Spinal cord (tissue), 10 donors: ENCODE results near the gene ESR1. TPM values are rescaled to one million over a fixed set of nuclear protein-coding genes. Genes with fewer than 3 reads are reported as not detected.
"Not testable (repeated sequence)": the region's sequence is repeated elsewhere in the genome, so short reads cannot be mapped to it uniquely, and the experiment has no call there.

ENCODE experiments used
- DNase-seq, 6 donors: peaks; one replicate each; pipeline versions ENCODE4 v3.0.0 to v3.0.0-alpha.2; 2013 to 2015; ENCODE audit warnings: low spot score in 6 of 6, low read depth in 4 of 6
- H3K27ac ChIP-seq: one replicate; pipeline ENCODE4 v1.5.1; 2013; ENCODE audit warnings: low read depth, low read length, control low read depth
- H3K27me3 ChIP-seq: one replicate; pipeline ENCODE4 v1.6.1; 2013; ENCODE audit warnings: low read length; ENCODE audit not compliant: control insufficient read depth, insufficient read depth
- H3K36me3 ChIP-seq: one replicate; pipeline ENCODE4 v1.6.1; 2013; ENCODE audit warnings: low read length; ENCODE audit not compliant: control insufficient read depth, insufficient read depth
- H3K4me1 ChIP-seq: one replicate; pipeline ENCODE4 v1.6.1; 2013; ENCODE audit warnings: low read length; ENCODE audit not compliant: control insufficient read depth, insufficient read depth
- H3K4me3 ChIP-seq: one replicate; pipeline ENCODE4 v1.5.1; 2013; ENCODE audit warnings: low read depth, low read length, control low read depth
- H3K9me3 ChIP-seq: one replicate; pipeline ENCODE4 v1.6.1; 2013; ENCODE audit warnings: low read length; ENCODE audit not compliant: control insufficient read depth, insufficient read depth
- WGBS: methylation state at CpG from one replicate; pipeline ENCODE4 v1.1.5; 2013; ENCODE audit warnings: missing lambda C conversion rate; ENCODE audit not compliant: insufficient coverage; 5-methylcytosine and 5-hydroxymethylcytosine counted together
- polyA plus RNA-seq, 2 donors: library from polyadenylated mRNA; unstranded; fragments of 120-200 nt; gene quantifications; one replicate each; pipeline ENCODE4 v1.2.1, GENCODE V29; 2013; ENCODE audit not compliant: insufficient read length in 2 of 2
- total RNA-seq, 2 donors: library from RNA; depleted of rRNA in 1 of 2; stranded (reverse); fragments of 120-200 nt in 1 of 2; fragments of >200 nt in 1 of 2; gene quantifications; one replicate each; pipeline versions ENCODE4 v1.2.3 to v1.2.4, GENCODE V29; 2013 to 2014
- donor health status: healthy.

ESR1 gene
- total and polyA plus RNA-seq, 4 donors, result 0.20 to 1.6 (median 0.64) TPM

- peaks cover 6% of the 10 kb centered on the region for H3K27me3 ChIP-seq
- WGBS, result 61% methylated on average over 2 of the region's 3 CpGs
- no peaks in the 10 kb centered on the region for H3K4me1 ChIP-seq
- no peak overlapping the region for H3K27ac ChIP-seq
- no peak for DNase-seq
- H3K36me3 ChIP-seq, result no peaks in the 10 kb centered on the region
- H3K4me3 ChIP-seq, result no peak overlapping the region
- no peaks in the 10 kb centered on the region for H3K9me3 ChIP-seq
These were observed 140.7 kb downstream of the ESR1 start for GRCh38 chr6:151948002-151948743.

- H3K4me3 ChIP-seq, result no peak overlapping the region
- no peak for DNase-seq
- WGBS, result 75% methylated on average over 1 of the region's 2 CpGs
- no peak overlapping the region for H3K27ac ChIP-seq
- H3K9me3 ChIP-seq, result no peaks in the 10 kb centered on the region
- no peaks in the 10 kb centered on the region for H3K4me1 ChIP-seq
- H3K27me3 ChIP-seq, result peaks cover 2% of the 10 kb centered on the region
- H3K36me3 ChIP-seq, result no peaks in the 10 kb centered on the region
These were observed 150.8 kb downstream of the ESR1 start for GRCh38 chr6:151958332-151958731.

GRCh38 chr6:151959086-151959485 is 151.6 kb downstream of the ESR1 start:
- Histone ChIP-seq H3K36me3 (no peaks in the 10 kb centered on the region), H3K27me3 (peaks cover 2% of the 10 kb centered on the region), H3K27ac (no peak overlapping the region), H3K4me3 (no peak overlapping the region), H3K4me1 (no peaks in the 10 kb centered on the region), H3K9me3 (no peaks in the 10 kb centered on the region)
- no peak for DNase-seq
- 88% methylated on average over 2 of the region's 3 CpGs for WGBS

- H3K9me3 ChIP-seq, result no peaks in the 10 kb centered on the region
- no peak overlapping the region for H3K4me3 ChIP-seq
- WGBS, result 75% methylated on average over 5 of the region's 5 CpGs
- DNase-seq, result no peak
- no peak overlapping the region for H3K27ac ChIP-seq
- no peaks in the 10 kb centered on the region for H3K36me3 ChIP-seq
- H3K4me1 ChIP-seq, result no peaks in the 10 kb centered on the region
- H3K27me3 ChIP-seq, result peaks cover 2% of the 10 kb centered on the region
These were observed 154.3 kb downstream of the ESR1 start for GRCh38 chr6:151961809-151962208.

GRCh38 chr6:151962246-151962846 is 154.9 kb downstream of the ESR1 start:
- Histone ChIP-seq H3K4me1 (no peaks in the 10 kb centered on the region), H3K9me3 (no peaks in the 10 kb centered on the region), H3K27ac (no peak overlapping the region), H3K27me3 (peaks cover 2% of the 10 kb centered on the region), H3K36me3 (no peaks in the 10 kb centered on the region), H3K4me3 (no peak overlapping the region)
- WGBS, result 76% methylated on average over 3 of the region's 5 CpGs
- no peak for DNase-seq

GRCh38 chr6:151963001-151963400 is 155.5 kb downstream of the ESR1 start:
- DNase-seq, result no peak
- Histone ChIP-seq H3K36me3 (no peaks in the 10 kb centered on the region), H3K4me3 (no peak overlapping the region), H3K4me1 (no peaks in the 10 kb centered on the region), H3K9me3 (no peaks in the 10 kb centered on the region), H3K27me3 (peaks cover 2% of the 10 kb centered on the region), H3K27ac (no peak overlapping the region)
- no CpG with 5 or more reads among the region's 2 CpGs for WGBS

- H3K4me3 ChIP-seq, H3K27me3 ChIP-seq, H3K9me3 ChIP-seq, DNase-seq, H3K4me1 ChIP-seq, H3K36me3 ChIP-seq, H3K27ac ChIP-seq: not testable (repeated sequence)
- 100% methylated on average over 4 of the region's 4 CpGs for WGBS
These were observed 156.9 kb downstream of the ESR1 start for GRCh38 chr6:151964412-151964811.

- no peak for DNase-seq
- Histone ChIP-seq H3K27me3 (no peaks in the 10 kb centered on the region), H3K4me3 (no peak overlapping the region), H3K27ac (no peak overlapping the region), H3K4me1 (no peaks in the 10 kb centered on the region), H3K36me3 (no peaks in the 10 kb centered on the region), H3K9me3 (no peaks in the 10 kb centered on the region)
- no CpG with 5 or more reads among the region's 4 CpGs for WGBS
These were observed 166.7 kb downstream of the ESR1 start for GRCh38 chr6:151974061-151974617.

- Histone ChIP-seq H3K4me1 (no peaks in the 10 kb centered on the region), H3K27ac (no peak overlapping the region), H3K27me3 (no peaks in the 10 kb centered on the region), H3K9me3 (no peaks in the 10 kb centered on the region), H3K4me3 (no peak overlapping the region), H3K36me3 (no peaks in the 10 kb centered on the region)
- no CpG with 5 or more reads among the region's 1 CpG for WGBS
- no peak for DNase-seq
These were observed 168.3 kb downstream of the ESR1 start for GRCh38 chr6:151975795-151976194.

- not testable (repeated sequence) for H3K36me3 ChIP-seq, DNase-seq
- 45% methylated on average over 4 of the region's 6 CpGs for WGBS
These were observed 180.7 kb downstream of the ESR1 start for GRCh38 chr6:151988199-151988598.

More at GRCh38 chr6:151988199-151988598, 180.7 kb downstream of the ESR1 start:
- H3K4me3 ChIP-seq, H3K27me3 ChIP-seq, H3K9me3 ChIP-seq, H3K4me1 ChIP-seq, H3K27ac ChIP-seq: not testable (repeated sequence)
